NCI-H526 (cell line): Measurements from ENCODE around the gene NCOA3.
A peak's percentile ranks its signal among the peaks of the same experiment; 100 is the strongest.
"Not testable (repeated sequence)": the region's sequence is repeated elsewhere in the genome, so short reads cannot be mapped to it uniquely, and the experiment has no call there.

Experiments
- DNase-seq, 2 experiments: peaks; one replicate each; lab custom pipeline; 2025; lab: John Stamatoyannopoulos, UW

Gene NCOA3

GRCh38 chr20:47535994-47536393 lies 34.3 kb downstream of the NCOA3 start:
- no peak for DNase-seq

GRCh38 chr20:47540443-47541354 lies 39.0 kb downstream of the NCOA3 start:
- DNase-seq, result peak; percentile 38 to 43

GRCh38 chr20:47541355-47541922 lies 39.8 kb downstream of the NCOA3 start:
- DNase-seq, result no peak

- DNase-seq, result no peak
These were observed 41.3 kb downstream of the NCOA3 start for GRCh38 chr20:47543006-47543431.

GRCh38 chr20:47544240-47544639 lies 42.6 kb downstream of the NCOA3 start:
- DNase-seq, result peak in 1 of 2 experiments; percentile 32

GRCh38 chr20:47544852-47545251 lies 43.2 kb downstream of the NCOA3 start:
- no peak for DNase-seq

GRCh38 chr20:47545499-47545898 lies 43.8 kb downstream of the NCOA3 start:
- DNase-seq, result no peak

- DNase-seq, result no peak
These were observed 44.7 kb downstream of the NCOA3 start for GRCh38 chr20:47546184-47547033.

- DNase-seq, result no peak
These were observed 45.3 kb downstream of the NCOA3 start for GRCh38 chr20:47547034-47547387.

- no peak for DNase-seq
These were observed 48.0 kb downstream of the NCOA3 start for GRCh38 chr20:47549671-47550070.

GRCh38 chr20:47551222-47551621 lies 49.5 kb downstream of the NCOA3 start:
- peak in 1 of 2 experiments; percentile 20 for DNase-seq

- peak in 1 of 2 experiments; percentile 39 for DNase-seq
These were observed 50.2 kb downstream of the NCOA3 start for GRCh38 chr20:47551841-47552240.

GRCh38 chr20:47552996-47553395 lies 51.3 kb downstream of the NCOA3 start:
- no peak for DNase-seq

- not testable (repeated sequence) for DNase-seq
These were observed 52.0 kb downstream of the NCOA3 start for GRCh38 chr20:47553594-47554235.

- DNase-seq, result not testable (repeated sequence)
These were observed 52.6 kb downstream of the NCOA3 start for GRCh38 chr20:47554283-47554682.

- no peak for DNase-seq
These were observed 55.5 kb downstream of the NCOA3 start for GRCh38 chr20:47557218-47557617.

- DNase-seq, result no peak
These were observed 56.1 kb downstream of the NCOA3 start for GRCh38 chr20:47557791-47558190.

GRCh38 chr20:47558295-47559066 lies 56.8 kb downstream of the NCOA3 start:
- DNase-seq, result no peak

GRCh38 chr20:47559141-47559540 lies 57.5 kb downstream of the NCOA3 start:
- no peak for DNase-seq

GRCh38 chr20:47561180-47561579 lies 59.5 kb downstream of the NCOA3 start:
- no peak for DNase-seq
